SK-N-MC (cell line): ENCODE results near the gene ADAM10.

Source experiments
- DNase-seq: peaks from one replicate; pipeline ENCODE4 v3.0.0-alpha.2; 2011; ENCODE audit warnings: low read depth, low spot score
- H3K27ac ChIP-seq: fragments of 200-600 bp; sonication (generic); 2 replicates; pipeline ENCODE4 v1.5.1; 2016; ENCODE audit warnings: mixed run types
- H3K36me3 ChIP-seq: fragments of 200-600 bp; sonication (generic); 2 replicates; pipeline ENCODE4 v1.6.1; 2017; ENCODE audit warnings: antibody characterized with exemption, low read length, mixed read lengths; ENCODE audit not compliant: insufficient read depth
- H3K4me3 ChIP-seq: fragments of 200-600 bp; sonication (generic); 2 replicates; pipeline ENCODE4 v1.5.1; 2016
- H3K9ac ChIP-seq: fragments of 200-600 bp; sonication (generic); 2 replicates; pipeline ENCODE4 v1.8.0; 2017; ENCODE audit warnings: mixed run types, mixed read lengths; ENCODE audit not compliant: insufficient read length
- H3K9me3 ChIP-seq: fragments of 200-600 bp; sonication (generic); 2 replicates; pipeline ENCODE4 v1.6.1; 2017; ENCODE audit warnings: low read depth, mild to moderate bottlenecking, antibody characterized with exemption, low read length, moderate library complexity, mixed read lengths
- EZH2 ChIP-seq: fragments of 200-600 bp; sonication (generic); IDR thresholded peaks from one replicate; pipeline ENCODE4 v1.6.1; 2017; ENCODE audit warnings: antibody characterized with exemption
- FOXP2 ChIP-seq: optimal IDR thresholded peaks from 2 replicates; pipeline ENCODE3; 2011; ENCODE audit warnings: mild to moderate bottlenecking, moderate library complexity; ENCODE audit not compliant: insufficient read depth; ENCODE audit errors: extremely low read length, control extremely low read depth
- POLR2AphosphoS5 ChIP-seq: IDR thresholded peaks from 2 replicates; pipeline ENCODE4 v1.6.1; 2012; ENCODE audit warnings: mild to moderate bottlenecking, low read depth, low read length, borderline replicate concordance

ADAM10 gene

GRCh38 chr15:58737298-58737697, 12.2 kb downstream of the ADAM10 start:
- Histone ChIP-seq H3K9ac (no peak overlapping the region), H3K27ac (no peak overlapping the region), H3K36me3 (no peaks in the 10 kb centered on the region), H3K9me3 (no peaks in the 10 kb centered on the region), H3K4me3 (no peak overlapping the region)
- no peak for DNase-seq
- no peak for TF ChIP-seq FOXP2

GRCh38 chr15:58736018-58736643, 13.4 kb downstream of the ADAM10 start:
- Histone ChIP-seq H3K36me3 (no peaks in the 10 kb centered on the region), H3K9ac (no peak overlapping the region), H3K4me3 (no peak overlapping the region; the same call in 1 of the 2 replicates), H3K9me3 (no peaks in the 10 kb centered on the region), H3K27ac (peak overlapping the region; percentile 40; the same call in 1 of the 2 replicates)
- peak; percentile 63 for DNase-seq
- TF ChIP-seq EZH2 = no peak

- Histone ChIP-seq H3K36me3 (no peaks in the 10 kb centered on the region), H3K27ac (no peak overlapping the region), H3K4me3 (no peak overlapping the region), H3K9me3 (no peaks in the 10 kb centered on the region), H3K9ac (no peak overlapping the region)
- DNase-seq = no peak
- TF ChIP-seq EZH2 (no peak), POLR2AphosphoS5 (no peak), FOXP2 (no peak)
These were observed 14.6 kb downstream of the ADAM10 start for GRCh38 chr15:58734859-58735258.

- Histone ChIP-seq H3K4me3 (no peak overlapping the region), H3K9ac (no peak overlapping the region), H3K27ac (no peak overlapping the region), H3K36me3 (no peaks in the 10 kb centered on the region), H3K9me3 (no peaks in the 10 kb centered on the region)
- TF ChIP-seq POLR2AphosphoS5 (no peak), EZH2 (no peak), FOXP2 (no peak)
- no peak for DNase-seq
These were observed 16.7 kb downstream of the ADAM10 start for GRCh38 chr15:58732625-58733363.

- no peak for DNase-seq
- TF ChIP-seq EZH2 = no peak
- TF ChIP-seq POLR2AphosphoS5 = no peak
- no peak for TF ChIP-seq FOXP2
- Histone ChIP-seq H3K4me3 (no peak overlapping the region), H3K36me3 (no peaks in the 10 kb centered on the region), H3K9me3 (no peaks in the 10 kb centered on the region), H3K27ac (no peak overlapping the region), H3K9ac (no peak overlapping the region)
These were observed 17.6 kb downstream of the ADAM10 start for GRCh38 chr15:58731756-58732535.

- no peaks in the 10 kb centered on the region for H3K9me3 ChIP-seq
- no peak overlapping the region for H3K4me3 ChIP-seq
- H3K36me3 ChIP-seq = no peaks in the 10 kb centered on the region
- no peak overlapping the region for H3K9ac ChIP-seq
- TF ChIP-seq EZH2 (no peak), POLR2AphosphoS5 (no peak), FOXP2 (no peak)
- no peak overlapping the region for H3K27ac ChIP-seq
- no peak for DNase-seq
These were observed 22.6 kb downstream of the ADAM10 start for GRCh38 chr15:58726867-58727266.

GRCh38 chr15:58724466-58724865, 25.0 kb downstream of the ADAM10 start:
- TF ChIP-seq POLR2AphosphoS5 (no peak), FOXP2 (no peak), EZH2 (no peak)
- no peak for DNase-seq
- Histone ChIP-seq H3K9me3 (no peaks in the 10 kb centered on the region), H3K36me3 (no peaks in the 10 kb centered on the region), H3K4me3 (no peak overlapping the region), H3K9ac (no peak overlapping the region), H3K27ac (no peak overlapping the region)

- DNase-seq = no peak
- no peak for TF ChIP-seq EZH2
- no peak for TF ChIP-seq FOXP2
- TF ChIP-seq POLR2AphosphoS5 = no peak
- H3K4me3 ChIP-seq = no peak overlapping the region
- H3K9me3 ChIP-seq = no peaks in the 10 kb centered on the region
- peaks cover 6% of the 10 kb centered on the region; the same call in 1 of the 2 replicates for H3K36me3 ChIP-seq
- no peak overlapping the region for H3K9ac ChIP-seq
- no peak overlapping the region for H3K27ac ChIP-seq
These were observed 32.1 kb downstream of the ADAM10 start for GRCh38 chr15:58717357-58717756.

GRCh38 chr15:58716027-58716426, 33.5 kb downstream of the ADAM10 start:
- H3K9me3 ChIP-seq = no peaks in the 10 kb centered on the region
- TF ChIP-seq POLR2AphosphoS5 (no peak), FOXP2 (no peak), EZH2 (no peak)
- H3K36me3 ChIP-seq = peaks cover 6% of the 10 kb centered on the region; the same call in 1 of the 2 replicates
- no peak overlapping the region for H3K9ac ChIP-seq
- no peak overlapping the region for H3K27ac ChIP-seq
- no peak for DNase-seq
- H3K4me3 ChIP-seq = no peak overlapping the region
